Panc1 (cell line): ENCODE data around the gene LINC01488.

Source experiments
- CTCF ChIP-seq: fragments of 450-650 bp; IDR thresholded peaks from 2 replicates; pipeline ENCODE4 v1.5.1; 2017; ENCODE audit warnings: mild to moderate bottlenecking
- POLR2AphosphoS5 ChIP-seq: IDR thresholded peaks from 2 replicates; pipeline ENCODE4 v1.6.1; 2012; ENCODE audit warnings: mild to moderate bottlenecking, low read depth, low read length, moderate library complexity
- REST ChIP-seq, 2 experiments: IDR thresholded peaks; 2 replicates each; pipeline ENCODE4 v1.6.1; 2011 to 2012; ENCODE audit warnings: low read depth in 2 of 2, control low read depth in 1 of 2, low read length in 1 of 2, mild to moderate bottlenecking in 1 of 2, moderate library complexity in 1 of 2; ENCODE audit not compliant: insufficient read depth in 1 of 2
- SIN3A ChIP-seq: IDR thresholded peaks from 2 replicates; pipeline ENCODE4 v1.6.1; 2012; ENCODE audit warnings: low read depth, mild to moderate bottlenecking, low read length, moderate library complexity, borderline replicate concordance; ENCODE audit not compliant: insufficient read depth

DNA sequence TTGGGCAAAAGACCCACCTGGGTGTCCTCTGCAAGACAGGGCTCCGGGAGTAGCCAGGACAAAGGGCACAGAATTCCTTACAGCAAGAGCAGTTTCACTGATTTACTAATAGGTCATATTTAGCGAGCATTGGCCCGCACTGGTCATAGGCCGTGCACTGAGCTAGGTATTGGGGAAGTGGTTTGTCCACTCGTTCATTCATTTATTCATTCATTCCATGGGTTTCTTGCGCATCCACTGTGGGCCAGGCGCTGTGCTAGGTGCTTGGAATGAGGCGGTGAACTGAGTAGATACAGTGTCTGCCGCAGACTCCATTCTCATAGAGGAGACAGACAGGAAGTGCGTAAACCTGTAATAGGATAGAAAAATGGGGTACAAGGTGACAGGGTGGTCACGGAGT lies 13.2 kb upstream of the LINC01488 start:
- TF ChIP-seq CTCF (no peak), POLR2AphosphoS5 (no peak), SIN3A (no peak), REST (IDR thresholded peaks at IDR 0.05; ENCODE audit: insufficient read depth in 1 of 2, low read depth in 2 of 2, low read length in 1 of 2) (no peak)
